HPDE6-E6E7 (cell line): ENCODE measurements around the gene GMDS.

Experiments used
- DNase-seq: peaks from one replicate; pipeline ENCODE4 v3.0.0; 2011; ENCODE audit warnings: missing footprints; ENCODE audit errors: extremely low spot score

GMDS gene

GRCh38 chr6:1604158-1605003 lies 641.0 kb downstream of the GMDS start:
- DNase-seq: no peak

DNA sequence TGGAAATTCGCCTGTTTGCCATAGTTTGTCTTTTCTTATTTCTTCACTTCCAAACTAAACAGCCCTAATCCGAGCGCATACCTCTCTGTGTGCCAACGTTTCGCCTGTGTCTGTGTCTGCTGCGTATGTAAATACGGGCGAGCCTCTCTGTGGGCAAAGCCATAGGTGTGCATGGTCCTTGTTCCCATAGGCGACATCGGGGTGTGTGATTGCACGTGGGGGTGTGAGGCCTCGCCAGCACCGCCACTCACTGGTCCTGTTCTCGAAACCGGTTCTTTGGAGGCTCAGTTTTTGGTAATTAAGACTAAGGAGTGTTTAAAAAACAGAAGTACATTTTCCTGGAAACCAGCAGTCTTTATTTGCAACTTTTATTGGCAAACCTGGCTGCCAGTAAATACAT lies 641.7 kb downstream of the GMDS start:
- DNase-seq: no peak

- no peak for DNase-seq
Measured at GRCh38 chr6:1602049-1602713, 643.2 kb downstream of the GMDS start.

- DNase-seq: no peak
Measured at GRCh38 chr6:1601158-1602048, 644.0 kb downstream of the GMDS start.

DNA sequence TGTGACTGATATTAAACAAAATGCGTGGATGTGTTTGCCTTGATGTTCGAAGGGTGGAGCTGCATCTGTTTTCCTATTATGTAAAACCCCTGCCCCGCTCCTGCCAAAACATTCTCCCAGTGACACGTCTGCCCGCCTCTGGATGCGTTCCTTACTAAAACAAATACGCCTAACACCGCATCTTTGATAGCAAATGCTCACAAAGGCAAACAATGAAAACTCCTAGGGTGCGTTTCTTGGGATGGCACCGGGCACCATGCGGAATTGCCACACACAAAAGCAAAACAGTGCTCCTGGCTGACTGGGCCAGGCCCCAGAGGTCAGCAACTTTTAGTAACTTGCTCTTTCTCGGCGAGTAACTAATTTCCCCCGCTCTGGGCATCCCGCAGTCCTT lies 644.6 kb downstream of the GMDS start:
- no peak for DNase-seq

GRCh38 chr6:1600063-1600763 lies 645.2 kb downstream of the GMDS start:
- DNase-seq: no peak

GRCh38 chr6:1599469-1599868 lies 645.9 kb downstream of the GMDS start:
- DNase-seq: no peak

- no peak for DNase-seq
Measured at GRCh38 chr6:1598886-1599285, 646.5 kb downstream of the GMDS start.

- no peak for DNase-seq
Measured at GRCh38 chr6:1598433-1598832, 647.0 kb downstream of the GMDS start.

GRCh38 chr6:1597924-1598323 lies 647.5 kb downstream of the GMDS start:
- DNase-seq: no peak

GRCh38 chr6:1597121-1597744 lies 648.2 kb downstream of the GMDS start:
- no peak for DNase-seq

DNA sequence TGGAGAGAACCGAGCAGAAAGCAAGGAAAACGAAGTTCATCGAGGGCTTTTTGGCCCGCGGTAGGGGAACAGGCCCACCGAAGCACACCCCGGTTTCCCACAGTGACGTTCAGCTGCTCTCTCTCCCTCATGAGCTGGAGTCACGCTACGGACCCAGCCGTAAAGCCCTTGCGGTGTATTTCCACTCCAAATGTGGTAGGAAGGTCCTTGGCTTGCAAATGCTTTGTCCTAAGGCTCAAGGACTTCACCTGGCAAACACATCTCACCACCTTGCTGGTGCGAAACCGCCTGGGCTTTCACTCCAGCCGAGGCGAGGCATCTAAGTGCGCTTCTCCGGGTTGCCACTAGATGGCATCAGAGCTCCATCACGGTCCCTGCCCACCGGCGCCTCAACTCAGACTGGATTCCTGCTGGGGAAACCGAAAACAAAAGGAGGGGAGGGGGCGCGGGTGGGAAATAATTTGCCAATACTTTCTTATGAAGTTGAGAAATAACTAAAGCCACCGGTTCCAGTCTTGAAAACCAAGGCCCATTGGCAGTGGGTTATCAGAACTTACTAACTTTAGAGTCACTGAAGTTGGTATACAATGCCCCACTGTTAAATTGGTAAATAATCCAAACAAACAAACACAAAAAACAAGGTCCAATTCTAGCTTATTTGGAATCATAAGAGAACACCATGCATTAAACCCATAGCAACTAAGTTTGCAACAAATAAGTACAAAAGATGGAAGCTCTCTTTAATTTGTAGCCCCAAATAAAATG lies 649.1 kb downstream of the GMDS start:
- peak; percentile 77 for DNase-seq

DNA sequence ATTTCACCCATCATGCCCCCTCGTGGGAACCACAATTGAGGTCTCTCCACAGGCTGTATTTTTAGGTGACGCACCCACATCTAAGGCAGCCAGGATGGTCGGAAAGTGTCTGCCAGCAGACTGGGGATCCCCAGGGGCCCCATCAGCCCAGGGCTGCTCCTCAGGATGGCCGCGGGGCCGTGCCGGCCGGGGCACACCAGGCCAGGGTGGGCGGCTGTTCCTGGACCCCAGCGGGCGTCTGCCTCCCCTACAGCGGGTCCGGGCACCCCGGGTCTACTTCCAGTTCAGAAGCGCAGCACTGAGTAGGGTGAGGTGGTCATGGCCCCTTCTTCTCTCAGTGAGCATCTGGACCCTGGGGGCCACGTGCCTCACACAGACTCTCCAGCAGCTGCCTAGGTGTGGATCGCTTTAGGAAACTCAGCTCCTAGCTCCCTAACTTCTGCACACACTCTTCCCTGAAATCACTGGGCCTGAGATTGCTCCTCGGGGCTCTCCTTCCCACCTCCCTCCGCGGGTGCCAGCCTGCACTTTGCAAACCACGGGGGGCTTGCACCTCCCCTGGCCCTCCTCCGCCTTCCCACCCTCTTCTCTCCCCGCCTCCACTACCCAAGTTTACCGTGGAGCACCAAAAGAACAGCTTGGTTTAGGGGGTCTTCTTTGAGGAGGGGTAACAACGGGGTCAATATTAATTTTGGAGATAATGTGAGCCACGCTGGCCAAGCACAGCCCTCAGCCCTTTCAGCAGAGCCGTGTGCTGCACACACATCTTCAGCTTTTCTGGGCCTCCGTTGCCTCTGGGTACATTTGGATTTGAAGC lies 649.9 kb downstream of the GMDS start:
- no peak for DNase-seq

DNA sequence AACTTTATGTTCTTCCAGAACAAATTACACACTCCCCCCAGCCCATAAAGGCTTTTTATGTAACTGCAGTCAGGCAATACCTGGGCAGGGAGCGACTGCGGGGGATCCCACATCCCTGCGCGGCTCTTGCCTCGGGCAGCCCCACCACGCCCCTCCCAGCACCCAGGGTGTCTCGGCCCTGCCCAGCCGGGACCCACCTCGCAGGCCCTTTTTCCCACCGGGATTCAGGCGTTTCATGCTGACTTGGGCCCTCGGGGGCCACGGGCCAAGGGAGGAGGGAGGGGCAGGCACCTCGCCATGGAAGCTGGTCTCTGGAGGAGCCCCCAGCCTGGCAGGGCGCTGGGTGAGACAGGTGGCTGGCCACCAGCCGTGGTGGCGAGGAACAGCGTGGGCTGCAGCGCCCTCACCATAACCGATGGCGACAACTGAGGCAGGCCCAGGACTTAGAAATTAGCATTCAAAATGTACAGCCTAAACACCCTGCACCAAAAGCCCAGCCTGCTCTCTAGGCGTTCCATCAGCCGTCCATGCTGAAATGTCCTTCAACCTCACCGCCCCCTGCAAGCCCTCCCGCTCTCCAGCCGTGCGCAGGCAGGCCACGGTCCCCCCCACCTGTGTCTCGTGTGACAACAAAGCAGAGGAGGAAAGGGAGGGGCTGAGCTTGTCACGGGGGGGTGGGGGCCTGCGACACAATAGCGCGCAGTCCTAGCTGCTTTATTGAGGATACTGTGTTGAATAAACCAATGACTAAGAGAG lies 650.8 kb downstream of the GMDS start:
- DNase-seq: no peak

GRCh38 chr6:1593958-1594314 lies 651.5 kb downstream of the GMDS start:
- DNase-seq: no peak

DNA sequence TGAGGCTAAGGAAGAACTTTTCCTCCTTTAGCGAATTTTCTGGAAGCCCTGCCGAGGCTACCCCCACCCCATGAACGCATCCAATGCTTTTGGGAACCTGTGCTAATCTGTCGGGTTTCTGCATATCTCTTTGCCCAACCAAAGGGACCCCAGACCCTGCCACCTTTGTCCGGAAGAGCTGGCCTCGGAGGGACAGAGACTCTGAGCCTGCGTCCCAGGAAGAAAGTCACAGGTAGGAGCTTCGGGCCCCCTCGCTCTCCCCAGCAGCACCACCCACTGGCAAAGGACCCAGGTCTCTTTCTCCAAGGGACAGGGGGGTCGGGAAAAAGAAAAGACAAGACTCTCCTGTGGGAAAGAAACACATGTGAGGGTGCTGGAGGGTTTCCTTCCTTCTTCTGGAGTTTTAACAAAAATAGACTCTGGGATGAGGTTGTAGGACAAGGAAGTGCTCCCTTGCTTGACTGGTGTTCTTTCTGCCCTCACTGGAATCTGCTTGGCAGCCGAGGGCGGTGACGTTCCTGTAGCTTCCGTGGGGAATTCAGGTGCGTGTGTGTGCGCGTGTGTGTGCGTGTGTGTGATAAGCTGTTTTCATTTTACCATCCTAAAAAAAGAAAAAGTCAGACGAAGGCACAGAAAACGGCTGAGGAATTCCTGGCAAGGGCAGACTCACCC lies 652.0 kb downstream of the GMDS start:
- no peak for DNase-seq

DNA sequence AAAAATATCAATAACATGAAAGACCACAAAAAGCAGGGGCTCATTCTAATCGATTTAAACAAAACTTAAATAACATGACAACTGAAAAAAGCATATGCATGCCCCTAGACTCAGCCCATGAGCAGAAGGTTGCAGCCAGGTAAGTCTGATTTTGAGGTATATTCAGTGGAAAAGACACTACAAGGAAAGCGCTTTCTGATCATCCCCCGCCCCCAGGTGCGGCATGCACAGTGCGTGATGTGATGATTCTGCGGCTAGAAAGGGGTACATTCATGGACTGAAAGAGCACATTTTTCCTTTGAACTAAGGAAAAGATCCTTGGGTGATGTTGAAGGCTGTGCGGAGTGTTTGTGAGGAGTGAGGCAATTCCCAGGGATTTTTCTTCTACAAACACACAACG lies 652.6 kb downstream of the GMDS start:
- no peak for DNase-seq

- DNase-seq: no peak
Measured at GRCh38 chr6:1591926-1592325, 653.5 kb downstream of the GMDS start.
